ENCODE data around the gene BAHD1.

Gene BAHD1

DNA sequence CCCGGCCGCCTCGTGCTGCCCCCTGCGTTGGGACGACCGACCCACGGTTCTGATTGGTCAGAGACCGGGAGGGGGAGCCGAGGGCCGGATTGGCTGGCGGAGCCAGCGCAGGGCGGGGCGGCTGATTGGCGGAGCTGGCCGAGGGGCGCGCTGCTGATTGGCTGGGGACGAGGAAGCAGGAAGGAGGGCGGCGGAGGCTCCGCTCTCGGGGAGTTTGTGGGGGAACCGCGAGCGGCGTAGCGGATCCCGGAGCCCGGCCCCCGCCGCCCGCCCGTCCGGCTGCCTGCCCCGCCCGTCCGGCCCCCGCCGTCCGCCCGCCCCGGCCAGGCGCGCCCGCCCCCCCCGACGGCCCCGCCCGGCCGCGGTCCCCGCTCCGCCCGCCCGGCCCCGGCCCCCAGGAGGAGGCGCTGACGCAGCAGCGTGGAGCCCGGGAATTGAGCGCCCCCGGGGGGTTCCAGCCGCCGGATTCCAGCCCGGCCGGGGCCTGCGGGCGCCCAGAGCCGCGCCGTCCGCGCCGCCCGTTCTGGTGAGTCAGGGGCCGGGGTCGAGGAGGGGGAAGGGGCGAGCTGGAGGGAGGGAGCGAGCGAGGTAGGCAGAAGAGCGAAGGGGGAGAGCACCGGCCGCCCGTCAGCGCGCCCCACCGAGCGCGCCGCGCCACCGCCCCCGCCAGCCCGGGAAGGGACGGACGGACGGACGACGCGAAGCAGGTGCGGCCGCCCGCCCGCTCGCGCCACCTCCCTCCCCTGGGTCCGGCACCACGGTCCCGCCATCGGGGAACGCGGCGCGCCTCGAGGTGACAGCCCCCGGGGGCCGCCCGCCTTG is at the start of gene BAHD1:
Gene BAHD1 (plus strand): TSS at position 211 of the 822 bp plus-strand sequence. CDS start 17,512 bp downstream, outside the sequence.
- in situ Hi-C loops (cut with MboI; ENCODE audit: low sequenced_read_pairs): no loop called here

DNA sequence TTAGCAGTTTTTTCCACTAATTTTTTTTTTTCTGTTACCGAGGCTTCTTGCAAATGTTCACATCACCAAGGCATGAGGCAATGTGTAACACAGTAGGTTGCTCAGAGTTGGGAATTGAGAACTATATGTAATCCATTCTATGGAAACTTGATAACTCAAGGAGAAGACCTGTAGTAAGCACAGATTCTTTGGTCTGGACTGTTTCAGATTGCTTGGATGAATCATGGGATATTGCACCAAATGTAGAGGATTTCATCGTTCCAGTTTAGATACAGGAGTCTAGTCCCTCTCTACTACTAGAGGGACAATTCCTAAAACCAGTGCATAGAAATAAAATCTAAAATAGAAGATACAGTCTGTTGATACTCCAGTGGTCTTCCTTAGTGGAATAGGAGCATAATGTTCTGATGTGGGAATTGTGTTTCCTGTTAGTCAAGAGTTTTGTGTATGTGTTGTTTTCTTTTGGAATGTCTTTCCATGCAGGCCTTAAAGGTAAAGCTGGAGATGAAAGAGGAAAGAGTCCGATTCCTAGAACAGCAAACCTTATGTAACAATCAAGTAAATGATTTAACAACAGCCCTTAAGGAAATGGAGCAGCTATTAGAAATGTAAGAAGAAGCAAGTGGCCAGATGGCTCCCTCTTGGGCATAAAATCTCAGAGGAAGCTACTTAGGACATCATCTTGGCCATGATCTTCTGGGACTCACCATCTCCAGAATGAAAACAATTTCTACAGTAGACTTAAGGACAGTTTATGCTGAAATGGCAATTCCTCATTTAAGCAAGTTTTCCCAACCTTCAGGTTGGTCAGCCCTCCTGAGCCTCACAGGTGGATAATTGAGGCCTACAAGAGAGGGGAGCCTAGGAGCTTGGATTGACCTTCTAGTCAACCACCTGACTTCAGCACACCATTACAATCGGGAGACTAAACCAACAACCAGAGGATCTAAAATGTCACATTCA is 47.5 kb upstream of the BAHD1 start:
- in situ Hi-C loops (cut with MboI; ENCODE audit: low sequenced_read_pairs): no loop called here

DNA sequence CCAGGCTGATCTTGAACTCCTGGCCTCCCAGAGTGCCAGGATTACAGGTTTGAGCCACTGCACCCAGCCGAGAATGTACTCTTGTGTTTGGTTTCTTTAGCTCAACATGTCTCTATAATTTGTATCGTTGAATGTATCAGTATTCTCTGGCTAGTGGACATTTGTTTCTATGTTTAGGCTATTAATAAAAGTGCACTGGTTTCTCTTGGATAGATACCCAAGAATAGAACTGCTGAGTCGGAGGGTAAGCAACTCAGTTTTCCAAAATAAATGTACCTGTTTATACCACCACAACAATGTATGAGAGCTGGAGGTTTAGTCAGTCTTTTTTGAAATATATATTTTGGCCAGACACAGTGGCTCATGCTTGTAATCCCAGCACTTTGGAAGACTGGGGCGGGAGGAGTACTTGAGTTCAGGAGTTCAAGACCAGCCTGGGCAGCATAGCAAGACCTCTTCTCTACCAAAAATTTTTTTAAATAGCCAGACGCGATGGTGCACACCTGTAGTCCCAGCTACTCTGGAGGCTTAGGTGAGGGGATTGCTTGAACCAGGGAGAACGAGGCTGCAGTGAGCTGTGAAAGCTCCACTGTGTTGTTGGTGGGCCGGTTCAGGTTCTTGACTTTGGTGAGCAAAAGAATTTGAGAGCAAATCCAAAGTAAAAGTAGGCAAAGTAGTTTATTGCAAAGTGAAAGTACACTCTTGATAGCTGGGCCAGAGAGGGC is 42.9 kb upstream of the BAHD1 start:
- in situ Hi-C loops (cut with MboI; ENCODE audit: low sequenced_read_pairs): no loop called here

DNA sequence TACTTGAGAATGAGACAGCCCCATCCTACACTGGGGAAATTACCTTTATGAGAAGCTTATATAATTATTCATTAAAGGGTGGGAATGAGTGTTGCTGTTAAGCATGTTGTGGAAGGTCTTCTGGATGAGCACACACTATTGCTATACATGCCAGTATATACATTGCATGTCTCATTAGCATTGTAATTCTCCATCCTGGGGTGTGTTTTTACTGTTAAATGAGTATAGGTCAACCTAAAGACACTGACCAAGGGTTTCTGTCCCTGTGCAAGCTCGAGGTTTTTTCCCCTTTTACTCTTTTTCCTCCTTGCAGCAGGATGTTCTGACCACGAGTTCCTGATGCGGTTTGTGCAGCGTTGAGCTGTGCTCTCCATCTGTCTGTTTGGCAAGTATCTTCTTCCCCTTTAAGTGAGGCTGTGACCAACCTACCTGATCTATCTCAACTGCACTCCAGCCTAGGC is 42.3 kb upstream of the BAHD1 start:
- in situ Hi-C loops (cut with MboI; ENCODE audit: low sequenced_read_pairs): no loop called here

DNA sequence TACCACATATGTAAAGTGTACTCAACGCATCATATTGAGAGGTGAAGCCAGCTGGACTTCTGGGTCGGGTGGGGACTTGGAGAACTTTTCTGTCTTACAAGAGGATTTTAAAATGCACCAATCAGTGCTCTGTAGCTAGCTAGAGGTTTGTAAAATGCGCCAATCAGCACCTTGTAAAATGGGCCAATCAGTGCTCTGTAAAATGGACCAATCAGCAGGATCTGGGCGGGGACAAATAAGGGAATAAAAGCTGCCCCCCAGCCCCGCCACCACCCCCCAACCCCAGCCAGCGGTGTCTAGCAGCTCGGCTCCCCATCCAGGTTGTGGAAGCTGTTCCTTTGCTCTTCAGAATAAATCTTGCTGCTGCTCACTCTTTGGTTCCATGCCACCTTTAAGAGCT is 41.4 kb upstream of the BAHD1 start:
- in situ Hi-C loops (cut with MboI; ENCODE audit: low sequenced_read_pairs): no loop called here

DNA sequence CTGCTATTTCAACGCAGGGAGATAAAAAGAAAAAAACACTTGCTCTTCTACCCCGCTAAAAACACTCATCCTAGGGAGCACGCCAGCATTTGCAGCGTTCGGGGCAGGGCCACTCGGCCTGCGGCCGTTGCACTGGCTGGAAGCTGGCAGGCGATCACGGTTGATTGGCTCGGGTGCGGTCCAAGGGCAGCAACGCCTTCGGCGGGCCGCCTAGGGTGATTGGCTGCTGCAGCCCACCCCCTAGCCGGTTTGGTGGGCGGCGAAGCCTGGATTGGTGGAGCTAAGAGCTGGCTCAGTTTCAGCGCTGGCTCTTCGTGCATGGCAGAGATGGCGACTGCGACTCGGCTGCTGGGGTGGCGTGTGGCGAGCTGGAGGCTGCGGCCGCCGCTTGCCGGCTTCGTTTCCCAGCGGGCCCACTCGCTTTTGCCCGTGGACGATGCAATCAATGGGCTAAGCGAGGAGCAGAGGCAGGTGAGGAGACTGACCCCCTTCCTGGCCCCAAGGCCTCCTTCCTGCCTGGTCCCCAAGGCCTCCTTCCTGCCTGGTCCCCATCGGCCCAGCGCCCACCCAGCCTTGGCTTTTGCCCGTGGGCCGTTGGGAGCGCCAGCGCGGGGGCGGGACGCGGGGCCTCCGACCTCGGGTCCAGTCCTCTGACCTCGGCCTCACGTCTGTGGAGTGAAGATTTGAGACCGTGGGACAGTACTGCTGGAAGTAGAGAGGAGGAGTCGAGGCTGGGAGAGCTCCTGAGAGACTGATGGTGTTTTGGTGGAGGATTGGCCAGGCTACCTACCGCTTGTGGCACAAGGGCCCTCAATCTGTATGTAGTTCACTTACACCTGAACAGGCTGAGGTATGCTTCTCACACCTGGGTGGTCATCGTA is 35.0 kb upstream of the BAHD1 start, which contains the start of gene IVD:
Gene IVD (plus strand): TSS at position 295 of the 881 bp plus-strand sequence. CDS start 33 bp downstream, at position 328.
- in situ Hi-C loops (cut with MboI; ENCODE audit: low sequenced_read_pairs): no loop called here

DNA sequence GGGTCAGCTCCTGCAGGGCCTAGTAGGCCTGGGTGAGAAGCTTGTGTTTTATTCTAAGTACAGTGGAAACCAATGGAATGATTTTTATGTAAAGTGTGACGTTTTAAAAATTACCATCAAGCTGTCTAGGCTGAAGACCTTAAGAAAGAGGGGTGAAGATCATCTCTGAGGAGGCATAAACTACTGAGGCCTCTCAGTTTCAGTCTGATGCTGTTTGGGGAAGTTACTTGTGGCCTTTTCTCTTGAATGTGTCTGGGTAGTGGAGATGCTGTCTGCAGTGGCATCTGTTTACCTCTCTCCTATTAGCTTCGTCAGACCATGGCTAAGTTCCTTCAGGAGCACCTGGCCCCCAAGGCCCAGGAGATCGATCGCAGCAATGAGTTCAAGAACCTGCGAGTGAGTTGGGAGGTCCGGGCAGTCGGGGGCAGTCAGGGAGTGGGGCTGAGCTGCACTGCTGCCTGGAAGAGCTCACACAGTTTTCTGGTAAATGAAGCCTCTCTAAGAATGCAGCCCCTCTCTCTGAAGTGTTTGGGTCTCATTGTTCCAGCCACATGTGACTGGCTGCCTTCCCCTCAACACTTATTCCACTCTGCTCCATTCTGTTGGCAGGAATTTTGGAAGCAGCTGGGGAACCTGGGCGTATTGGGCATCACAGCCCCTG is 33.3 kb upstream of the BAHD1 start:
- in situ Hi-C loops (cut with MboI; ENCODE audit: low sequenced_read_pairs): no loop called here

DNA sequence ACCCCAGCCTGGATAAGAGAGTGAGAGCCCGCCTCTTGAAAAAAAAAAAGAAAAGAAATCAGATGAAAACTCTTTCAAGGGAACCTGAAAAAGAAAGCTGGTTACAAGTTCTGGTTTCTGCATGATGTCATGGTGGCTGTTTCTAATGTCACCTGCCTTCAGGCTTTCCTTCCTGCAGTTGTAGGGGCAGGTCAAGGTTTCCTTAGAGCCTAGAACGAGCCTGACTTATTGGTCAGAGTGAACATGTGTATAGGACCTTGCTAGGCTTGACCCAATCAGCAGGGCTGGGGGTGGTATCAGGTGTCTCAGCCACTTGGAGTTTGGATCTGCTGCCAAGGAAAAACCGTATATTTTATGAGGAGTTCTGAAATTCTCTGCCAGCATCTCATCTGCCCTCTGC is 31.4 kb upstream of the BAHD1 start:
- in situ Hi-C loops (cut with MboI; ENCODE audit: low sequenced_read_pairs): no loop called here

DNA sequence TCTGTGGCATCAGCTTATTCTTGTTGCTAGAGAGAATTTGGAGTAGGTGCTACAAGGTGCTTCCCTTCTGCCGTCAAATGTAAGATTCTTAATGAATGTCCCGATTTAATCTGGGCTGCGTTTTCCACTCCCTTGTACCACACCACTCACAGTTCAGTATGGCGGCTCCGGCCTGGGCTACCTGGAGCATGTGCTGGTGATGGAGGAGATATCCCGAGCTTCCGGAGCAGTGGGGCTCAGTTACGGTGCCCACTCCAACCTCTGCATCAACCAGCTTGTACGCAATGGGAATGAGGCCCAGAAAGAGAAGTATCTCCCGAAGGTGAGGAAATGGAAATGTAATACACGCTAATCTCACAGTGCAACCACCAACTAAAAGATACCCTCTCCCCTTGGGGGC is 30.3 kb upstream of the BAHD1 start:
- in situ Hi-C loops (cut with MboI; ENCODE audit: low sequenced_read_pairs): no loop called here

DNA sequence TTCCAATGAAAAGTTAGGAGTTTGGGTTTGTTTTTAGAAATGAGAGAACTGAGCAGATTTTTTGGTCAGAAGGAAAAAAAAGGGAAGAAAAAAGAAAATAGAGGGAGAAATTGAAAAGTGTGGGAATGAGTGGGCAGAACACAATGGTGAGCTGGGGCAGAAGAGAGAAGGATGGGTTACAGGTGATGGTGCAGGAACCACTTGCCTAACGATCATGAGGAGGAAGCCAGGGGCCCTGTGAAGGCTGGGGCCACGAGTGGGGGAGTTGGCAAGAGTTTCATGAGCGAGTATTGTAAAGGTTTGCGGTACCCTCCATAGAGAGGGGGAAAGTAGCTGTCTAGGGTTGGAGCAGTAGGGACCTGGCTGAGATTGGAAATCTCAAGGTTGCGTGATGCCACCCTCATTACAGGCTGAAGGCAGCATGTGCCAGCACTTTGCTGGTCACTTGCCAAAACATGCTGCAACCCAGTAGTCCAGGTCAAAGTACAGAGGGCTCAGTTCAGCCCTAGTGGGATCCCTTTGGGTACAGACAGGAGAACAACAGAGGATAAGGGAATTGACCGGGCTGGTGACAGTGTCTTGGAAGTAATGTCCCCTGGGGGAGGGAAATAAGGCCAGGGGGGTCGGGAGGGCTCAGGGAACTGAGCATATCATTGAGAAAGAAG is 28.5 kb upstream of the BAHD1 start:
- in situ Hi-C loops (cut with MboI; ENCODE audit: low sequenced_read_pairs): no loop called here

DNA sequence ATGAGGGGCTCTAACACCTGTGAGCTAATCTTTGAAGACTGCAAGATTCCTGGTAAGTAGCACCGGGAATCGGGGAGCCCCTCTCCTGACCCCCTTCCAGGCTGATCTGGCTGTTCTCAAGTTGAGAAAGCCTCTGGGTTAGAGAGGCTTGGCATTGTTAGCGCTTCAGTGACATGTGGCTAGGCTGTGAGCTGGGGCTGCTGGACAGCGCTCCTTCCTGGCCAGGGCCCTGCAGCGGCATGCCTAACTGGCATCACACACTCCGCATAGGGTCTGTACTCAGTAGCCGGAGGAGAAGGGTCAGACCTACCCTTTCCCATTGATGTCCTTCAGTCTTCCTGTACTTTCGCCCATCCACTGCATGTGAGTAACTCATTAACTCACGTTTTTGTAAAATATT is 27.7 kb upstream of the BAHD1 start:
- in situ Hi-C loops (cut with MboI; ENCODE audit: low sequenced_read_pairs): no loop called here

DNA sequence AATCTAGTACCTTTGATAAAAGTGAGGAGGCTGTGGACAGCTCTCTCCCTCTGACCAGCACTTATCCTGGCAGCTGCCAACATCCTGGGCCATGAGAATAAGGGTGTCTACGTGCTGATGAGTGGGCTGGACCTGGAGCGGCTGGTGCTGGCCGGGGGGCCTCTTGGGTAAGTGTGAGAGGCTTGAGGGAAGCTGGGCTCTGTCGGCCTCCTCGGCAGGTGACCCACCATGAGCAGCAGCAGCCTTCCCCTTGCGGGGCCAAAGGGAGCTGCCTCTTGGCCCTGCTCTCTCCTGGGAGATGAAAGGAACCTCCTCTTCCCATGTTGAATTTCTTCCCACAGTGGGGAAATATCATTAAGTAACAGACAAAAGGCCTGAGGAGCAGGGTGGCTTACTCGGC is 25.9 kb upstream of the BAHD1 start:
- in situ Hi-C loops (cut with MboI; ENCODE audit: low sequenced_read_pairs): no loop called here

DNA sequence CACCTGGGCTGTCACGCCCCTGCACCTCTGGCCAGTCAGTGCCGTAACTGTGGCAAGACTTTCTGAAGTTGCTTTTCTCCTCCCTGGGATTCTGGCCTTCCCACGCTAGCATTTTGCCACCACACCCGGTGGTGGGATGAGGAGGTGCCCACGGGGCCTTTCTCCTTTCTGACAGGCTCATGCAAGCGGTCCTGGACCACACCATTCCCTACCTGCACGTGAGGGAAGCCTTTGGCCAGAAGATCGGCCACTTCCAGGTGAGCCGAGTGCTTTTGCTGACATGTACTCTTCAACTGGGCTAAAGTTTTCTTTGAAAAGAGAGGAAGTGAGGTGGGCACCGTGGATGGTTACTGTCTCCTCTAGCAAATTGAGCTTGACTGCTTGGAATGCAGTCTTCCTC is 25.5 kb upstream of the BAHD1 start:
- in situ Hi-C loops (cut with MboI; ENCODE audit: low sequenced_read_pairs): no loop called here

DNA sequence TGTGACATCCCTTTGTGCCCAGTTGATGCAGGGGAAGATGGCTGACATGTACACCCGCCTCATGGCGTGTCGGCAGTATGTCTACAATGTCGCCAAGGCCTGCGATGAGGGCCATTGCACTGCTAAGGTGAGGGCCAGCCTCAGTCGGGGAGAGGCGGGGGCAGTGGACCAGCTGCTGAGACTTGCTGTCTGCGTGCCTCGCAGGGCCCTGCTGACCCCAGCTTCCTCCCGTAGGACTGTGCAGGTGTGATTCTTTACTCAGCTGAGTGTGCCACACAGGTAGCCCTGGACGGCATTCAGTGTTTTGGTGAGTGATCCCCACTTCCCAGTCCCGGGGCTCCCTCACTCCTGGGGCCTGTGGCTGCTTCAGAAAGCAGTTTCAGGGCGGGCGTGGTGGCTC is 24.7 kb upstream of the BAHD1 start:
- in situ Hi-C loops (cut with MboI; ENCODE audit: low sequenced_read_pairs): no loop called here

DNA sequence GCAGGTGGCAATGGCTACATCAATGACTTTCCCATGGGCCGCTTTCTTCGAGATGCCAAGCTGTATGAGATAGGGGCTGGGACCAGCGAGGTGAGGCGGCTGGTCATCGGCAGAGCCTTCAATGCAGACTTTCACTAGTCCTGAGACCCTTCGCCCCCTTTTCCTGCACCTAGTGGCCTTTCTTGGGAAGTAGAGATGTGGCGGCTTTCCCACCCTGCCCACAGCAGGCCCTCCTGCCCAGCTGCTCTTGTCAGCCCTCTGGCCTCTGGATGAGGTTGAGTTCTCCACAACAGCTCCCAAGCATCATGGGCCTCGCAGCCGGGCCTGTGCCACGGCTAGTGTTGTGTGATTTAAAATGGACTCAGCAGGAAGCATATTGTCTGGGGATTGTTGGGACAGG is 22.6 kb upstream of the BAHD1 start:
- in situ Hi-C loops (cut with MboI; ENCODE audit: low sequenced_read_pairs): no loop called here

DNA sequence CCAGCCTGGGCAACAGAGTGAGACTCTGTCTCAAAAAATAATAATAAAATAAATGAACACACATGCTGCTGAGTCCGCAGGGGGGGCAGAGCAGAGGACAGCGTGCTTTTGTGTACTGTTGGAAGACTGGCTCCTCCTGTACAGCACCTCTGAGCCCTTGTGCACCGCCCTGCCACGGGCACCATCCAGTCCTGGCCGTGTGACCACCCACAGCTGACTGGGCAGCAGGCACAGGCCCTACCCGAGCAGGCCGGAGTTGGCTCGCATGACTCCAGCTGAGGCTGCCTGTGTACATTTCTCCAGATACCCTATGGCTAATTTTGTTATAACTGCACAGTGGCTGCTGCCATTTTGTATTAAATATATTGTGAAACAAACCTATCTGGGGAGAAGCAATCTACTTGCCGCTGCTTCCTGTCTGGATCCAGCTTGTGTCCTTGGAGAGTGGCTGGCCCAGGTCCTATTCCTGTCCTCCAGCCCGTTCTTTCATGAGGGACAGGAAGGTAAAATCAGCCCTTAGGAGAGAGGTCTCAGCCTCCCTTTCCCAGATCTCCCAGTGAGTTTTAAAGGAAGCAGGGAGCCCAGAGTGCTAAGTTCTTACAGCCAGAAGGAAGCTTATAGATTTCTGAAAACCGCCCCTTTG is 20.6 kb upstream of the BAHD1 start:
- in situ Hi-C loops (cut with MboI; ENCODE audit: low sequenced_read_pairs): no loop called here

DNA sequence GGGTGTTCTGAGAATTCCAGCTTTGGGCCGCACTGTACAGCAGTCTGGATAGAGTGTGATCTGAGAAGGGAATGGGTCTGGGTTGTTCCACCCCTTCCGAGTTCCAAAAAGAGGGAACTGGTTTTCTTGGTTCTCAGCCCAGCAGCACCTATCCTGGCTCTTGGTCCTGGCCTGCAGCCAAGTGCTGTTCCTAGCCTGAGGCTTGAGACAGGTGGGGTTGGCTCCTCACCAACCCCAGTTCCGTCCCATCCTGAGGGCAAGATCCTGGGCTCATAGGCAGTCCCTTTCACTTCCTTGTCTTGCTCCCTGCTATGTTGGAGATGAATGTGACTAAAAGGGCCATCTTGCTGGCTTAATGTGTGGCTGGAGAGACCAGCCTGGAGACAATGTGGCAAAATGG is 20.0 kb upstream of the BAHD1 start:
- in situ Hi-C loops (cut with MboI; ENCODE audit: low sequenced_read_pairs): no loop called here

All from HL-60/S4 (cell line).